Spinal cord (tissue), 10 donors: ENCODE data around the gene SYCP2L. TPM values are rescaled to one million over a fixed set of nuclear protein-coding genes. Genes with fewer than 3 reads are reported as not detected.

ENCODE experiments used
- DNase-seq, 6 donors: peaks; one replicate each; pipeline versions ENCODE4 v3.0.0 to v3.0.0-alpha.2; 2013 to 2015; ENCODE audit warnings: low spot score in 6 of 6, low read depth in 4 of 6
- H3K27ac ChIP-seq: one replicate; pipeline ENCODE4 v1.5.1; 2013; ENCODE audit warnings: low read depth, low read length, control low read depth
- H3K27me3 ChIP-seq: one replicate; pipeline ENCODE4 v1.6.1; 2013; ENCODE audit warnings: low read length; ENCODE audit not compliant: control insufficient read depth, insufficient read depth
- H3K36me3 ChIP-seq: one replicate; pipeline ENCODE4 v1.6.1; 2013; ENCODE audit warnings: low read length; ENCODE audit not compliant: control insufficient read depth, insufficient read depth
- H3K4me1 ChIP-seq: one replicate; pipeline ENCODE4 v1.6.1; 2013; ENCODE audit warnings: low read length; ENCODE audit not compliant: control insufficient read depth, insufficient read depth
- H3K4me3 ChIP-seq: one replicate; pipeline ENCODE4 v1.5.1; 2013; ENCODE audit warnings: low read depth, low read length, control low read depth
- H3K9me3 ChIP-seq: one replicate; pipeline ENCODE4 v1.6.1; 2013; ENCODE audit warnings: low read length; ENCODE audit not compliant: control insufficient read depth, insufficient read depth
- WGBS: methylation state at CpG from one replicate; pipeline ENCODE4 v1.1.5; 2013; ENCODE audit warnings: missing lambda C conversion rate; ENCODE audit not compliant: insufficient coverage; 5-methylcytosine and 5-hydroxymethylcytosine counted together
- polyA plus RNA-seq, 2 donors: library from polyadenylated mRNA; unstranded; fragments of 120-200 nt; gene quantifications; one replicate each; pipeline ENCODE4 v1.2.1, GENCODE V29; 2013; ENCODE audit not compliant: insufficient read length in 2 of 2
- total RNA-seq, 2 donors: library from RNA; depleted of rRNA in 1 of 2; stranded (reverse); fragments of 120-200 nt in 1 of 2; fragments of >200 nt in 1 of 2; gene quantifications; one replicate each; pipeline versions ENCODE4 v1.2.3 to v1.2.4, GENCODE V29; 2013 to 2014
- donor health status: healthy.

SYCP2L gene
- total and polyA plus RNA-seq, 4 donors = 2.8 to 5.9 (median 4.2) TPM

- Histone ChIP-seq H3K27me3 (no peaks in the 10 kb centered on the region), H3K4me1 (no peaks in the 10 kb centered on the region), H3K36me3 (no peaks in the 10 kb centered on the region), H3K4me3 (no peak overlapping the region), H3K27ac (no peak overlapping the region), H3K9me3 (no peaks in the 10 kb centered on the region)
- no peak for DNase-seq
- WGBS = no CpG with 5 or more reads among the region's 1 CpG
Observed at GRCh38 chr6:10945845-10946244, 59.0 kb downstream of the SYCP2L start.

- WGBS = no CpG with 5 or more reads among the region's 5 CpGs
Observed at GRCh38 chr6:10947966-10948365, 61.1 kb downstream of the SYCP2L start.

GRCh38 chr6:10949579-10950490 lies 63.0 kb downstream of the SYCP2L start:
- H3K4me1 ChIP-seq = no peaks in the 10 kb centered on the region
- H3K9me3 ChIP-seq = no peaks in the 10 kb centered on the region
- 73% methylated on average over 4 of the region's 6 CpGs for WGBS
- H3K27me3 ChIP-seq = no peaks in the 10 kb centered on the region
- H3K4me3 ChIP-seq = no peak overlapping the region
- no peaks in the 10 kb centered on the region for H3K36me3 ChIP-seq
- H3K27ac ChIP-seq = no peak overlapping the region
- DNase-seq = no peak

More at GRCh38 chr6:10947966-10948365, 61.1 kb downstream of the SYCP2L start:
- H3K9me3 ChIP-seq = no peaks in the 10 kb centered on the region
- no peak for DNase-seq
- no peaks in the 10 kb centered on the region for H3K4me1 ChIP-seq
- no peak overlapping the region for H3K27ac ChIP-seq
- no peaks in the 10 kb centered on the region for H3K27me3 ChIP-seq
- no peaks in the 10 kb centered on the region for H3K36me3 ChIP-seq
- H3K4me3 ChIP-seq = no peak overlapping the region

- Histone ChIP-seq H3K4me1 (no peaks in the 10 kb centered on the region), H3K4me3 (no peak overlapping the region), H3K27me3 (no peaks in the 10 kb centered on the region), H3K27ac (no peak overlapping the region), H3K9me3 (no peaks in the 10 kb centered on the region), H3K36me3 (no peaks in the 10 kb centered on the region)
- 40% methylated on average over 1 of the region's 6 CpGs for WGBS
- peak in 5 of 6 donors; percentile 39 to 88 (median 48) for DNase-seq
Observed at GRCh38 chr6:10951675-10952282, 64.9 kb downstream of the SYCP2L start.

- Histone ChIP-seq H3K27me3 (no peaks in the 10 kb centered on the region), H3K27ac (no peak overlapping the region), H3K36me3 (no peaks in the 10 kb centered on the region), H3K4me1 (no peaks in the 10 kb centered on the region), H3K4me3 (no peak overlapping the region), H3K9me3 (no peaks in the 10 kb centered on the region)
- WGBS = 34% methylated on average over 15 of the region's 15 CpGs
- peak in 5 of 6 donors; percentile 18 to 86 (median 29) for DNase-seq
Observed at GRCh38 chr6:10954590-10955010, 67.7 kb downstream of the SYCP2L start.

GRCh38 chr6:10956776-10957175 lies 69.9 kb downstream of the SYCP2L start:
- no peaks in the 10 kb centered on the region for H3K36me3 ChIP-seq
- H3K4me3 ChIP-seq = no peak overlapping the region
- no peaks in the 10 kb centered on the region for H3K9me3 ChIP-seq
- H3K4me1 ChIP-seq = no peaks in the 10 kb centered on the region
- DNase-seq = no peak
- no peak overlapping the region for H3K27ac ChIP-seq
- no peaks in the 10 kb centered on the region for H3K27me3 ChIP-seq

GRCh38 chr6:10957414-10957886 lies 70.6 kb downstream of the SYCP2L start:
- Histone ChIP-seq H3K4me1 (no peaks in the 10 kb centered on the region), H3K36me3 (no peaks in the 10 kb centered on the region), H3K27ac (no peak overlapping the region), H3K27me3 (no peaks in the 10 kb centered on the region), H3K9me3 (no peaks in the 10 kb centered on the region), H3K4me3 (no peak overlapping the region)
- WGBS = 100% methylated on average over 2 of the region's 6 CpGs
- no peak for DNase-seq

- 100% methylated on average over 1 of the region's 2 CpGs for WGBS
- no peak for DNase-seq
Observed at GRCh38 chr6:10960171-10960570, 73.3 kb downstream of the SYCP2L start.

GRCh38 chr6:10961837-10962236 lies 75.0 kb downstream of the SYCP2L start:
- Histone ChIP-seq H3K4me1 (no peaks in the 10 kb centered on the region), H3K27me3 (no peaks in the 10 kb centered on the region), H3K36me3 (no peaks in the 10 kb centered on the region), H3K27ac (no peak overlapping the region), H3K4me3 (no peak overlapping the region), H3K9me3 (peaks cover 3% of the 10 kb centered on the region)
- WGBS = no CpG with 5 or more reads among the region's 3 CpGs
- no peak for DNase-seq

More at GRCh38 chr6:10960171-10960570, 73.3 kb downstream of the SYCP2L start:
- no peaks in the 10 kb centered on the region for H3K4me1 ChIP-seq
- no peaks in the 10 kb centered on the region for H3K36me3 ChIP-seq
- no peak overlapping the region for H3K27ac ChIP-seq
- no peaks in the 10 kb centered on the region for H3K9me3 ChIP-seq
- no peak overlapping the region for H3K4me3 ChIP-seq
- H3K27me3 ChIP-seq = no peaks in the 10 kb centered on the region
